OCI-M1 (cell line): ENCODE results near the gene PYCARD.
A peak's percentile ranks its signal among the peaks of the same experiment; 100 is the strongest.
"Not testable (repeated sequence)": the region's sequence is repeated elsewhere in the genome, so short reads cannot be mapped to it uniquely, and the experiment has no call there.

Source experiments
- DNase-seq: peaks from one replicate; lab custom pipeline; 2025; lab: John Stamatoyannopoulos, UW

Gene PYCARD

DNA sequence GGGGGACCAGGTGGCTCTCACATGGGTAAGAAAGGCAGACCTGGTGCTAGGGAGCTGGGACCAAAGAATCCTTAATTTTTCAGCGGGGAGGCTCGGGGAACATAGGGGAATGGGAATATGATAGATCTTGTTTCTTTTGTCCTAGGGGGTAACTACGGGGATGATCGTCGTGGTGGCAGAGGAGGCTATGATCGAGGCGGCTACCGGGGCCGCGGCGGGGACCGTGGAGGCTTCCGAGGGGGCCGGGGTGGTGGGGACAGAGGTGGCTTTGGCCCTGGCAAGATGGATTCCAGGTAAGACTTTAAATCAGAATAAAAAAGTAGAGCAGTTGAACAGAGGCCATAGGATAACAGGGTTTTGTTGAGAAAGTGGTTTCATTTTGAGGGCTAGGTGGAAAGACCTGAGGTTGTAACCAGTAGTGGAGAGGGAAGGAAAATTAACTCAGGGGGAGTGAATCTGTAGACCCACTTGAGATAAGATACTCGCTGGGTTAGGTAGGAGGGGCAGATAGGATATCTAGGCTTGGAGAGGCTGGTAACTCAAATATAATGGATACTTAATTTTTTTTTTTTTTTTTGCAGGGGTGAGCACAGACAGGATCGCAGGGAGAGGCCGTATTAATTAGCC is 11.6 kb downstream of the PYCARD start:
- DNase-seq = no peak

DNA sequence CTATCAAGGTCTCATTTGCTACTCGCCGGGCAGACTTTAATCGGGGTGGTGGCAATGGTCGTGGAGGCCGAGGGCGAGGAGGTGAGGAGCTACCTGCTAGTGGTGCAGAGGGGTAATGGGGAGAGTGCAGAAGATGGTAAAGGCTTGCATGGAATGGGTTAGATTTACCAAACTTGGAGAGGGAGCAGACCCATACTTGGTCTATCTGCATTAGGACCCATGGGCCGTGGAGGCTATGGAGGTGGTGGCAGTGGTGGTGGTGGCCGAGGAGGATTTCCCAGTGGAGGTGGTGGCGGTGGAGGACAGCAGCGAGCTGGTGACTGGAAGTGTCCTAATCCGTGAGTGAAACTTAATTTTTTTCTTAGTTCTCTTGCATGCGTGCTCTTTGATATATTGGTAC is 12.5 kb downstream of the PYCARD start:
- no peak for DNase-seq

DNA sequence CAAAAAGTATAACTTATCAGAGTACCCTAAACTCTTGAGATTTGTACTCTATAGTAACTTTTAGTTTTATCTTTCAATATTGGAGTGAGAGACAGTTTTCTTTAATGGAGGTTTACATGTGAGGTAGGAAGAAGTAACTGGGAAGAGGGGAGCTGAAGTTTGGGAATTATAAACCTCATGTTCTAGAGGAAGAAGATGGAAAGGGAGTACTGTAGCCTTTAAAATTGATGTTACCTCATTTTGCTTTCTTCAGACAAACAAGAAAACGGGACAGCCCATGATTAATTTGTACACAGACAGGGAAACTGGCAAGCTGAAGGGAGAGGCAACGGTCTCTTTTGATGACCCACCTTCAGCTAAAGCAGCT is 13.2 kb downstream of the PYCARD start:
- no peak for DNase-seq

DNA sequence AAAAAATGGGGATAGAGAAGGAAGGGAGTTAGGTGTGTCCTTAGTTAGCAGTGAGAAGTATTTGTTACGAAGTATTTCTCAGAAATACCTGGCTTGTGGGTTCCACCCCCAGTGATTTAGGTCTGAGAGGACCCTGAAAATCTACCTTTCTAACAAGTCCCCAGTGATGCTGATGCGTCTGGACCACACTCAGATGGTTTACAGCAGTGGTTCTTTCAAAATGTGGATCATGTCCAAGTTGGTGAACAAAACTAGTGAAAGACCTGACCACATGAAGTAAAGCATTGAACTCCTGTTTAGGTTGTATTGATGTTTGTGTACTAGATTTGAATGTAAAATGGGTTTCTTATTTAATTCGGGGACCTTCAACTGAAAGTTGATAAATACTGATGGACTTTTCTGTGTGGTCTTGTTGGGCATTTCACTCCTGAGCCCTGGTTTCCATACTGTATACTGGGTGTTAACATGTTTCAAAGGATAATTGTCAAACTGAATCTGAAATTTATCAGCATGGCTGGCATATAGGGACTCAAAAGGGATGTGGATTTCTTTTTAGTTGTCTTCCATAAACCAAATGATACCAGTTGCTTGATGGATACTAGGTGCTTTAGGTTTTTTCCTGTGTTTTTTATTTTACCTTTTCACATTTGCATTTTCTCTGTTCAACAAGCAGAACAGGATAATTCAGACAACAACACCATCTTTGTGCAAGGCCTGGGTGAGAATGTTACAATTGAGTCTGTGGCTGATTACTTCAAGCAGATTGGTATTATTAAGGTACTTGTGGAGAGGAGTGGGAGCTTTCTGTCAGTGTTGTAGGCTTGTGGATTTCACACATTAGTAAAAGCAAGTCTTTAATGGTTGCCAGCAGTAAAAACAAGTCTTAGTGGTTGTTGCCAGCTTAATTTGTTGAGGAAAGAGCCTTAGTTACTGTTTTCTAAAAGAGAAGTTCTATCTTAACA is 13.8 kb downstream of the PYCARD start:
- DNase-seq = no peak

DNA sequence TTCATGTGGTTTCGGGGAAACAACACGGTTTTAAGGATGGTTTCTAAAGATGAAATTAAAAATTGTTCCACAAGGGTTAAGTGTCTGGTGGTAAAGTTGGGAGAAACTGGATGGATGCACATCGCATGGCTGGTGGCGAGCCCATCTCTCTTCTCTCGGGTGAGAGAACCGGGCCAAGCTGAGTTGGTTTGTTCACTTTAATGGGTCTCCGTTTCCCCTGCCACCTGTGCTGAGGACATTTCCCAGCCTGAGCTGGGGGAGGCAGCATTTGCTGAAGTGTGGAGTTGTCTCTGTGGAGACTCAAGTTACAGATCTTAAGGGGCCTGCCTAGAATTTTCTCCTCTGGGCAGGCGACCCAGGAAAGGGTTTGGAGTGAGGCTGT is 14.8 kb downstream of the PYCARD start:
- DNase-seq = no peak

DNA sequence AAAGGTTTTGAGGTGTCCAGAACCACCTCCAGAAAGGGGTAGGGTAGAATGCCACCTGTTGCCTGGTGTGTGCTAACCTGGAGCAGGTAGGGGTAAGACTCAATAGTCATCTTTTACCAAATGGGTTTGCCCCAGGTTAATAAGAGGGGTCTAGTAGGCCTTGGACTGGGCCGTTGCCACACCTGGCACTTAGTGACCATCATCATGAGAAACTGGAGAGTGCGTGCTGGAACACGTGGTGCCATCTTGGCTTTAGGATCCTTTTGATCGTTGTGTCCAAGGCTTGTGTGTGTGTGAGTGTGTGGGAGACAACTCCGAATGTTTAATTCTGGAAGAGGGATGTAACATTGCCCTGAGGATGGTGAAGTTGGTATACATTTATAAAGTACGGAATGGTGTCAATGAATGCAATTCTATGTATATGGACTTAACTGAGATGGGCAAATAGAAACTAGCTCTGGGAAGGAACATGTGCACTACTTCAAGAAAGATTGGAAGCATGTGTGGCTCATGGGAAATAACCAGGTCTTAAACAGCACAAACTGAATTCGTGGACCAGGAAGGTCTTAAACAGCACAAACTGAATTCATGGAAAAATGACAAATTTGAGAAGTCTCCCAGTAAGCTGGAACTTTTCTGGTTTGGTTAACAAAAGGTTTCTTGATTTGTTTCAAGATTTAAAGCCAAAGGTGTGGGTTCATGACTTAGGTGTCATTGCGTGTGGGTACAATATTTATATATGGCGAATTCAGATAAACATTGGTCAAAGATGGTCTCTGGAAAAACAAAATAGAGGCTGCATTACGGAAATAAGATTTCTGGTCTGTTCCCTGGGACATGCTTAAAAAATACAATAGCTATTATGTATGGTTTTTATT is 15.4 kb downstream of the PYCARD start:
- DNase-seq = no peak

DNA sequence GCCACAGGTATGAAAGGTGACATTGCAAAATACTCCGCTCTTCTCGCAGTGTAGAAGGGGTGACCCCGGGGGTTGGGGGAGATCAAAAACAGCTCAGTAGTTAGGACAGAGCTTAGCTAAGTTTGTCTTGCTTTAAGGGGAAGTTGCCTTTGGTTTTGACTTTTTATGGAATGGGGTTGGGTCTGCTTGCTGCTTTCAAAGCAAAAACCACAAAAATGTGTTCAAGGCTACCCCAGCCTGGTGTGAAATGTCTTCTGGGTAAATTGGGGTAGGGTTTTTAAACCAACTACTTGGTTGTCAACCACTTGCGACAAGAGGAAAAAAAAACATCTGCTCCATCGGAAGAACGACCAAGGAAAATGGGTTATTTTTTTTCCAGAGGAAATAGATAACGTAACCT is 16.4 kb downstream of the PYCARD start:
- no peak for DNase-seq

DNA sequence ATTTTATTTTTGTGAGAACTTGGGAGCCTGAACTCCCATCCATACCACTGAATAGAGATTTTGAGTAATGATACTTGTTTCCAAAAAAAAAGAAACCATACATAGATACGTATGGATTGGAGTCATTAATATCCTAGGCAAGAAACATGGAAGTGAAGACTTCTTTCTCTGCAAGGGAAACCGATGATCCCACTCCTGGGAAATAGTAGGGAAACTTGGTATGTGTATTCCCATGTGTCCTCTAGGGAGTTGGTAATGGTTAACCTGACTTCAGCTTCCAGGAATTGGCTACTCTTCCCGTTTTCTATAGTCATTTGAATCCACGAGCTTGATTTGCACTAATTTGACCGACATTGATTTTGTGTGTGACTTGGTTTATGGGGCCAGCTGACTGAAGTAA is 17.2 kb downstream of the PYCARD start:
- DNase-seq = no peak

DNA sequence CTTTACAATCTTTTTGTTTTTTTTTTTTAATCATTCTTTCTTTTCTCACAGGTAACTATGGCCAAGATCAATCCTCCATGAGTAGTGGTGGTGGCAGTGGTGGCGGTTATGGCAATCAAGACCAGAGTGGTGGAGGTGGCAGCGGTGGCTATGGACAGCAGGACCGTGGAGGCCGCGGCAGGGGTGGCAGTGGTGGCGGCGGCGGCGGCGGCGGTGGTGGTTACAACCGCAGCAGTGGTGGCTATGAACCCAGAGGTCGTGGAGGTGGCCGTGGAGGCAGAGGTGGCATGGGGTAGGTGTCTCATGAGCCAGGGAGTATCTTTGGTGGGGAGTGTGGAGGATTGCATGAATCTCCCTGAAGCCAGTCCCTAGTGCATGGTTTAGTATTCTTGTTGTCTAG is 17.7 kb downstream of the PYCARD start:
- DNase-seq = no peak

DNA sequence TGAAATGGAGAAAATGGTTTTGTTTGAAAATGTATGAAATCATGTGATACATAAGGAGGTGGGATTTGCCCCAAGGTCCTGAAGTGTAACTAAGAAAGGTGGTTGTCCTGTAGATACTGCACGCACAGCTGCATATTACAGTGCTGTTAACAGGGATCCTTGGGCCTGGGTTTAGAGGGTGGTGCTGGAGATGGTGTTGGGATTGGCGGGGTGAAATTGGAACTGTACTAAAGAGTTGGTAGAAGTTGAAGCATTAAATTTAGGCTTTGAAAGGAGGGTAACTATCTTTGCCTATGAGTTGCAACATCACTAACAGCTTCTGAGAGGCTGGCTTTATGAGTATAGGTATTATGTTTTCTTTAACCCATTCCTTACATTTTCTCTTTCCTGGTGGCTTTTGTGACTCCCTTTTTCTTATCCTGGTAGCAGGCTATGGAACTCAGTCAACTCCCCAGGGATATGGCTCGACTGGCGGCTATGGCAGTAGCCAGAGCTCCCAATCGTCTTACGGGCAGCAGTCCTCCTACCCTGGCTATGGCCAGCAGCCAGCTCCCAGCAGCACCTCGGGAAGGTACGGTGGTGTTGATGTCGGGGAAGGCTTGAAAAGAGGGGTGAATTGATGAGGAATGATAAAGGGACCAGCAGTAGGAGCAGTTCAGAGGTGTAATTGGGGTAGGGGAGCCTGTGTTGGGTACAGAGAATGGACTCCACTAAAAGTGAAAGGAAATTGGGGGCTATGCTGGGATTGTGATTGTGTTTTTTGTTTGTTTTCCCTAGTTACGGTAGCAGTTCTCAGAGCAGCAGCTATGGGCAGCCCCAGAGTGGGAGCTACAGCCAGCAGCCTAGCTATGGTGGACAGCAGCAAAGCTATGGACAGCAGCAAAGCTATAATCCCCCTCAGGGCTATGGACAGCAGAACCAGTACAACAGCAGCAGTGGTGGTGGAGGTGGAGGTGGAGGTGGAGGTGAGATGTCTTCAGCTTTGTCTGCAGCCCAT is 18.8 kb downstream of the PYCARD start:
- no peak for DNase-seq

DNA sequence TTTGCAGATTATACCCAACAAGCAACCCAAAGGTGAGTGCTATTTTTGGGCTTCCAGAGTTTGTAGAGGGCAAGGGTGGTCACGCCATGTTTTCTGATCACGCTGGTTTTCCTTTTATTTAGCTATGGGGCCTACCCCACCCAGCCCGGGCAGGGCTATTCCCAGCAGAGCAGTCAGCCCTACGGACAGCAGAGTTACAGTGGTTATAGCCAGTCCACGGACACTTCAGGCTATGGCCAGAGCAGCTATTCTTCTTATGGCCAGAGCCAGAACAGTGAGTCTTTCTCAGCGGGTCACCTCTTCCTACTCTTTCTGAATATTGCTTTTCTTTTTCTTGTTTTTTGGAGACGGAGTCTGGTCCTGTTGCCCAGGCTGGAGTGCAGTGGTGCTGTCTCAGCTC is 20.2 kb downstream of the PYCARD start:
- no peak for DNase-seq

DNA sequence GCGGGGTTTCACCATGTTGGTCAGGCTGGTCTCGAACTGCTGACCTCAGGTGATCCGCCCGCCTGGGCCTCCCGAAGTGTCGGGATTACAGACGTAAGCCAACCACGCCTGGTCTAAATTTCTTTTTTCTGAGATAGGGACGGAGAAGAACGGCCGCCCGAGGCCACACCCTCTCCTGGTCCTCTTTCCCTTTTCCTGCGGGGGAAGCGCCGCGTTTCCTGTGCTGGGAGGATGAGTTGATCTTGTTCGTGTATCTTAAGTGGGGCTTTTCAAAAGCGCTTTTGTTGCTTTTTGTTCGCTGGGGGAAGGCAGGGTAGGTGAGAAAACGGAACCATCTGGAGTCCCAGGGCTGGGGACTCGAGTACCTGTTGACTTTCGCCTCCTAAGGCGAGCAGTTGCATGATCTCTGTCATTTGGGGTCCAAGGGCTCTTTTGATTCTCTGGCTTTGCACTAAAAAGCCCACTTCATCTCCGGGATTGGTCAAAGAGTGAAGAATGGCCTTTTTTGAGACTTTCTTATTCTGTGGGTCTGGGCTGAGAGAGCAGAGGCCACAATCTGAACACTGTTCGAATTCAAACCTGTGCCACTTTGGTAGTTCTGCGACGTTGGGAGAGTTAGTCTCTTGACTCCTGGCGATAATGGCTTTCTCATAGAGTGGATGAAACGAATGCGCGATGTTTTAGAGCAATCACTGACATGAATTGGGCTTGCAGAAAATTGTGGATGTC is 21.3 kb downstream of the PYCARD start:
- peak; percentile 78 for DNase-seq

DNA sequence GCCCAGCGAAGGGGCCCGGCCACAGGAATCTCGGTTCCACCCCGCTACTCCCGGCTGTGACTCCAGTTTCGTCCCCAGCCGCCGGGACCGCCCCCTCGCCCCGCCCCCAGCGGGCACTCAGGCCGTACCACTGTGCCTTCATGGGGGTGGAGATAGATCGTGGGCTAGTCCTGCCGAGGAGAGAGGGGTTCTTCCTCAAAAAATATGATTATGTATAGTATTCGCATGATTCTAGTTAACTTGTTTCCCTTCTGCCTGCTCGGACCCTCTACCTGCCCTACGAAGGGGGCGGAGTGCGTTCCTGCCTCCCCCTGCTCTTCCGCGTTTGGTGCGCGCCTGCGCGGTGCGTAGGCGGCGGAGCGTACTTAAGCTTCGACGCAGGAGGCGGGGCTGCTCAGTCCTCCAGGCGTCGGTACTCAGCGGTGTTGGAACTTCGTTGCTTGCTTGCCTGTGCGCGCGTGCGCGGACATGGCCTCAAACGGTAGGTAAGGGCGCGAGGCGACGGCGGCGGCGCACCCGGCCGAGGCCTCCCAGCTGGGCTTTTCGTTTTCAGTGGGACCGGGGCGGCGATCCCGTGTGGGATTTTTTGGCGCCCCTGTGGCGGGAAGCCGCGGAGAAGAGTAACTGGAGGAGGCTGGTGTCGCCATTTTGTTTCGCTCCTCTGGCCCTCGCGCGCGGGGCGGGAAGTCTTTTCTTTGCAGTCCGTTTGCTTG is 22.7 kb downstream of the PYCARD start, which contains the start of gene FUS:
Gene FUS, plus strand, starts transcription at position 393 of the 713 bp plus-strand sequence. Its CDS starts 76 bp downstream, at position 469.
- DNase-seq = peak; percentile 97

DNA sequence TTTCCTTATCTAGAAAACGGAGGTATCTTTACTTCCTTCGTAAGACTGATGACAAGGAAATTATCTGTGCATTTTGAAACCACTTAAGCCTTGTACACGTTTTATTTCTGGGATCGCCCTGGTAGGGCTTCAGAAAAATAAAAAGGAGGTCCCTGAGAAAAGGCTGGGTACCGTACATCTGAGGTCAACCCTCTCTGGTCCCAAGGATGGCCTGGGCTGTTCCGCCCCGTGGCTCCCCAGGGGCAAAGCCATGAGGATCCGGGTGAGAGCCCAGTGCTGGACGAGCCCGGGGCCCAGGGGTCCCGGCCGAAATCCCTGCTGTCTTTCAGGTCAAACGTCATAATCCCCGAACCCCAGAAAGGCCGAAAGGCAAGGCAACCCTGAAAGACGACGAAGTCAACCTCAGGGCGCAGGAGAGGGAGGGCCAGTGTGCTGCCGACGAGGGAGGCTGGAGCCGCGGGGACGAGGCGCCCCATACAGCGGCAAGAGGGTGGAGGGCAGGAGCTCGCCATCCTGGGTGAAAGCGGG is 23.3 kb downstream of the PYCARD start:
- DNase-seq = peak; percentile 56

DNA sequence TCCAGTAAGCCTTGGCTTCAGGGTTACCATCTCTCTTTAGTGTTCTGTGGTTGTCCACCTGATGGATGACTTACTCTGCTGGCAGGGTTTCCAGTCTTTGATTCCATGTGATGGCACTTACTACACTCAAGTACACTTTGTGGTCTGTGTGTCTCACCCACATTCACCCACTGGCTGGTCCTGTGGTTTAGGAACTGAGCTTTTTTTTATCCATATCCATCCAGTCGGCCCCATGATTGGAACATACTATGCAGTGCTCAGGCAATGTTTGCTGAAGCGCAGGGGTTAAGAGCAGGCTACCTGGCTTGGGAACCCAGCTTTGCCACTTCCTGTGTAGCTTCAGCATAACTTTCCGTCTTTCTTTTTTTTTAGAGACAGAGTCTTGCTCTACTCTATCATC is 25.4 kb downstream of the PYCARD start:
- peak; percentile 40 for DNase-seq

DNA sequence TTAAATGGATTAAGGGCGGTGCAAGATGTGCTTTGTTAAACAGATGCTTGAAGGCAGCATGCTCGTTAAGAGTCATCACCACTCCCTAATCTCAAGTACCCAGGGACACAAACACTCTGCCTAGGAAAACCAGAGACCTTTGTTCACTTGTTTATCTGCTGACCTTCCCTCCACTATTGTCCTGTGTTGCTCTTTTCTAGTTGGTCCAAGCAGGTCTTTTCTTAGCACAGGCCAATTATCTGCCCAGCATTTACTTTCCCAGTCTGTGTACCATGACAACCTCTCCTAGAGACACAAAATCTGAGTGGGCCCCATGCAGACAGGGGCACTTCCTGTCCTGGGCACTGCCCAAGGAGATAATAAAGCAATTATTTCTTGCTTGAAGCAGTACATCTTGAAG is 32.5 kb downstream of the PYCARD start:
- not testable (repeated sequence) for DNase-seq

DNA sequence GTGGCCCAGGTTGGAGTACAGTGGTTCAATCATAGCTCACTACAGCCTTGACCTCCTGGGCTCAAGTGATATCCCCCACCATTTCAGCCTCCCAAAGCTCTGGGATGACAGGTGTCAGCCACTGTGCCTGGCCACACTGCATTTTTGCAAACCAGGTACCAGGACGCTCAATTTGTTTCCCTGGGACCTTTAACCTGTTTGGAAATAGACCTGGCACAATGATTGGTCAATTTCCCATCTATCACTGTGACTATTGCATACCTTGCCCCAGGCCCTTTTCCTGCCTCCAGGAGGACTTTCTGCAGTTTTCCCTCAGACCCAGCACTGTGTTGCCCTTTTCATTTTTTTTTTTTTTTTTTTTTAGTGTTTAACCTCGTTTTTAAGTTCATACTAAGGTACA is 33.7 kb downstream of the PYCARD start:
- no peak for DNase-seq

DNA sequence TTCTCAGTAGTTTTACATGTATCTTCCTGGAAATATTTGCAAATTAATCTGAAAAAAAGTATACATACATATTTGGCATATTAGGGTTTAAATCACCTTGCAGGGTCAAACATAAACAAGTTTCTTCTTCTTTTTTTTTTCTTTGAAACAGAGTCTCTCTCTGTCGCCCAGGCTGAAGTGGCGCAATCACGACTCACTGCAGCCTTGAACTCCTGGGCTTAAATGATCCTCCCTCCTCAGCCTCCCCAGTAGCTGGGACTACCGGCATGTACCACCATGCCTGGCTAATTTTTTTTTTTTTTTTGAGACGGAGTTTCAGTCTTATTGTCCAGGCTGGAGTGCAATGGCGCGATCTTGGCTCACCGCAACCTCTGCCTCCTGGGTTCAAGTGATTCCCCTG is 35.2 kb downstream of the PYCARD start:
- DNase-seq = no peak

DNA sequence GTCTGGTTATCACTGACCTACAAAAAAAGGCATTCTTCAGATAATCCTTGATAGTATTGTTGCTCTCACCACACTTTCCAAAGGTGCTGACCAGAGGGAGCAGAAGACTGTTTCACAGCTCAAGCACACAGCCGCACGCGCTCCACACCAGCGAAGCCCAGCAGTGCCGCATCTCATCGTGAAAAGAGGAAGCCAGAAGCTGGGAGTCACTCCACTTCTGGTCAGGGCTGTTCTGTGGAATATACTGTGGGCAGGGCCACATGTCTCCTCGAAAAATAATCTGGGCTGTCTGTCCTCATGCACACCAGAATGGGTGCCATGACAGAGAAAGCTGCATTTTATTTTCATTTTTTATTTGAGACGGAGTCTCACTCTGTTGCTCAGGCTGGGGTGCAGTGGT is 45.4 kb downstream of the PYCARD start:
- DNase-seq = peak; percentile 87
